GM21717 (cell line): Measurements from ENCODE around the gene LARP4.
"Not testable (repeated sequence)": the region's sequence is repeated elsewhere in the genome, so short reads cannot be mapped to it uniquely, and the experiment has no call there.

Source experiments
- ATAC-seq: cut with Tn5 transposase; IDR thresholded peaks from one replicate; pipeline ENCODE4 v1.9.1; 2021; ENCODE audit warnings: mild to moderate bottlenecking, moderate library complexity; ENCODE audit not compliant: unreplicated experiment

LARP4 gene

GRCh38 chr12:50400104-50400637 lies 514 bp upstream of the LARP4 start:
- no peak for ATAC-seq

- ATAC-seq = peak; percentile 8
Measured at GRCh38 chr12:50401500-50402081, 906 bp downstream of the LARP4 start.

GRCh38 chr12:50402264-50403000 lies 1.7 kb downstream of the LARP4 start:
- no peak for ATAC-seq

- ATAC-seq = no peak
Measured at GRCh38 chr12:50403001-50403440, 2.3 kb downstream of the LARP4 start.

GRCh38 chr12:50404307-50404706 lies 3.6 kb downstream of the LARP4 start:
- no peak for ATAC-seq

- no peak for ATAC-seq
Measured at GRCh38 chr12:50411051-50411660, 10.5 kb downstream of the LARP4 start.

GRCh38 chr12:50415899-50416479 lies 15.3 kb downstream of the LARP4 start:
- no peak for ATAC-seq

- ATAC-seq = no peak
Measured at GRCh38 chr12:50419112-50419909, 18.6 kb downstream of the LARP4 start.

GRCh38 chr12:50422855-50423254 lies 22.2 kb downstream of the LARP4 start:
- not testable (repeated sequence) for ATAC-seq

- ATAC-seq = not testable (repeated sequence)
Measured at GRCh38 chr12:50423342-50423741, 22.7 kb downstream of the LARP4 start.

GRCh38 chr12:50425589-50426258 lies 25.0 kb downstream of the LARP4 start:
- no peak for ATAC-seq

GRCh38 chr12:50431656-50432055 lies 31.0 kb downstream of the LARP4 start:
- ATAC-seq = not testable (repeated sequence)

- no peak for ATAC-seq
Measured at GRCh38 chr12:50440288-50440687, 39.6 kb downstream of the LARP4 start.

GRCh38 chr12:50441763-50442162 lies 41.1 kb downstream of the LARP4 start:
- no peak for ATAC-seq

- ATAC-seq = no peak
Measured at GRCh38 chr12:50442178-50442908, 41.7 kb downstream of the LARP4 start.

- ATAC-seq = not testable (repeated sequence)
Measured at GRCh38 chr12:50449671-50450070, 49.0 kb downstream of the LARP4 start.

- ATAC-seq = no peak
Measured at GRCh38 chr12:50452795-50453194, 52.1 kb downstream of the LARP4 start.

GRCh38 chr12:50453872-50454271 lies 53.2 kb downstream of the LARP4 start:
- ATAC-seq = no peak

- no peak for ATAC-seq
Measured at GRCh38 chr12:50458606-50459005, 57.9 kb downstream of the LARP4 start.
